Neural cell (in vitro differentiated cells): ENCODE measurements around the gene COL4A4. TPM values are rescaled to one million over a fixed set of nuclear protein-coding genes. Genes with fewer than 3 reads are reported as not detected.

Source experiments
- H2AFZ ChIP-seq: fragments of 200-600, 300-800 bp; sonication (generic), shearing (Covaris generic); 2 replicates; pipeline ENCODE4 v1.6.0; 2014; ENCODE audit warnings: low read depth, mild to moderate bottlenecking, antibody characterized with exemption, low read length, moderate library complexity
- H3F3A ChIP-seq: fragments of 200-600 bp; shearing (Covaris generic); 2 replicates; pipeline ENCODE4 v1.6.1; 2016; ENCODE audit warnings: mild to moderate bottlenecking, moderate library complexity, mixed read lengths, antibody characterized with exemption, low read length; ENCODE audit not compliant: insufficient read depth, poor library complexity, severe bottlenecking
- H3K27ac ChIP-seq: fragments of 200-600, 300-800 bp; sonication (generic), shearing (Covaris generic); 2 replicates; pipeline ENCODE4 v1.5.1; 2014; ENCODE audit warnings: mild to moderate bottlenecking, low read length, moderate library complexity
- H3K27me3 ChIP-seq: fragments of 300-800, 200-600 bp; sonication (generic), shearing (Covaris generic); 2 replicates; pipeline ENCODE4 v1.6.0; 2014; ENCODE audit warnings: mild to moderate bottlenecking, low read depth, low read length, moderate library complexity; ENCODE audit not compliant: insufficient read depth
- H3K36me3 ChIP-seq: fragments of 300-800, 200-600 bp; sonication (generic), shearing (Covaris generic); 2 replicates; pipeline ENCODE4 v1.5.1; 2014; ENCODE audit warnings: mild to moderate bottlenecking, antibody characterized with exemption, low read length, moderate library complexity; ENCODE audit not compliant: insufficient read depth
- H3K4me2 ChIP-seq: fragments of 300-800, 200-600 bp; sonication (generic), shearing (Covaris generic); 2 replicates; pipeline ENCODE4 v1.6.0; 2014; ENCODE audit warnings: mild to moderate bottlenecking, low read length
- H3K4me3 ChIP-seq: fragments of 300-800, 200-600 bp; sonication (generic), shearing (Covaris generic); 2 replicates; pipeline ENCODE4 v1.5.1; 2014; ENCODE audit warnings: mild to moderate bottlenecking, low read length, moderate library complexity
- H3K79me2 ChIP-seq: fragments of 200-600 bp; shearing (Covaris generic); replicated peaks from 2 replicates; pipeline ENCODE4 v1.6.0; 2014; ENCODE audit warnings: mild to moderate bottlenecking, low read length, moderate library complexity; ENCODE audit not compliant: insufficient read depth
- H3K9ac ChIP-seq: fragments of 300-800, 200-600 bp; sonication (generic), shearing (Covaris generic); 2 replicates; pipeline ENCODE4 v1.6.1; 2016; ENCODE audit warnings: mild to moderate bottlenecking, low read length, mixed read lengths
- H3K9me2 ChIP-seq: fragments of 200-600 bp; shearing (Covaris generic); 2 replicates; pipeline ENCODE4 v1.6.1; 2016; ENCODE audit warnings: mild to moderate bottlenecking, low read length, mixed read lengths; ENCODE audit not compliant: insufficient read depth
- H3K9me3 ChIP-seq: fragments of 200-600, 300-800 bp; sonication (generic), shearing (Covaris generic); 2 replicates; pipeline ENCODE4 v1.6.1; 2016; ENCODE audit warnings: mild to moderate bottlenecking, mixed run types, low read length, moderate library complexity, mixed read lengths
- H4K20me1 ChIP-seq: fragments of 200-600 bp; shearing (Covaris generic); 2 replicates; pipeline ENCODE4 v1.6.1; 2016; ENCODE audit warnings: mild to moderate bottlenecking, mixed run types; ENCODE audit not compliant: insufficient read depth
- EP300 ChIP-seq: fragments of 450-650 bp; conservative IDR thresholded peaks from 2 replicates; pipeline ENCODE4 v1.6.1; 2014; ENCODE audit warnings: antibody characterized with exemption, mild to moderate bottlenecking, moderate library complexity; ENCODE audit not compliant: poor library complexity, severe bottlenecking
- EZH2 ChIP-seq: fragments of 200-600, 300-800 bp; shearing (Covaris generic), sonication (generic); IDR thresholded peaks from 2 replicates; pipeline ENCODE4 v1.6.1; 2014; ENCODE audit warnings: antibody characterized with exemption, low read length, borderline replicate concordance, mild to moderate bottlenecking; ENCODE audit not compliant: insufficient read depth, poor library complexity, severe bottlenecking
- MXI1 ChIP-seq: fragments of 450-650 bp; conservative IDR thresholded peaks from 2 replicates; pipeline ENCODE4 v1.6.1; 2014; ENCODE audit warnings: antibody characterized with exemption, mild to moderate bottlenecking; ENCODE audit not compliant: poor library complexity, severe bottlenecking
- POLR2AphosphoS5 ChIP-seq: IDR thresholded peaks from 2 replicates; pipeline ENCODE4 v1.6.1; 2012
- RAD21 ChIP-seq: fragments of 450-650 bp; conservative IDR thresholded peaks from 2 replicates; pipeline ENCODE4 v1.6.1; 2014; ENCODE audit warnings: antibody characterized with exemption, mild to moderate bottlenecking, moderate library complexity
- SMC3 ChIP-seq: fragments of 450-650 bp; conservative IDR thresholded peaks from 2 replicates; pipeline ENCODE4 v1.6.1; 2014; ENCODE audit warnings: antibody characterized with exemption, mild to moderate bottlenecking, moderate library complexity; ENCODE audit not compliant: poor library complexity
- TAF1 ChIP-seq: IDR thresholded peaks from 2 replicates; pipeline ENCODE4 v1.6.1; 2012; ENCODE audit warnings: low read depth
- polyA plus RNA-seq: library from polyadenylated mRNA; depleted of rRNA; stranded (reverse); fragments of >200 nt; gene quantifications from 2 replicates; pipeline ENCODE4 v1.2.3, GENCODE V29; 2014
- TF ChIP-seq, protein P1 (sequence below): IDR thresholded peaks from 2 replicates; pipeline ENCODE4 v1.6.1; 2012; ENCODE audit warnings: borderline replicate concordance
- TF ChIP-seq, protein P2 (sequence below): fragments of 450-650 bp; IDR thresholded peaks from 2 replicates; pipeline ENCODE4 v1.5.1; 2014; ENCODE audit warnings: antibody characterized with exemption, mild to moderate bottlenecking, moderate library complexity; ENCODE audit not compliant: poor library complexity, severe bottlenecking

Gene COL4A4
- polyA plus RNA-seq, 1 donor from 2014 or later = 0.35 TPM

DNA sequence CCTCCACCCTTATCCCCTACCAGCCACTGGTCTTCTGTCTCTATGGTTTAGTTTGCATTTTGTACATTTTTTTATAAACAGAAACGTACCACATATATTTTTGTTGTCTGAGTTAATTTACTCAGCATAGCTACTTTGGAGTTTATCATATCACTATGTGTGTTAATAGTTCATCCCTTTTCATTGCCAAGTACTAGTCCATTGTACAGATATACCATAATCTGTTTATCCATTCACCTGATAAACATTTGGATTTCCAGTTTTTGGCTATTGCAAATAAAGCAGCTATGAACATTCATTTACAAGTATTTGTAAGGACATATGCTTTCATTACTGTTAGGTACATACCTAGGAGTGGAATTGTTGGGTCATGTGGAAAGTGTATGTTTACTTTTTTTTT is 204.6 kb downstream of the COL4A4 start:
- Histone ChIP-seq H3K27me3 (no peaks in the 10 kb centered on the region), H3K27ac (no peak overlapping the region), H3K9me2 (no peaks in the 10 kb centered on the region), H3K9me3 (no peaks in the 10 kb centered on the region), H3F3A (no peaks in the 10 kb centered on the region), H2AFZ (no peak overlapping the region), H4K20me1 (no peaks in the 10 kb centered on the region), H3K9ac (no peak overlapping the region), H3K4me3 (no peak overlapping the region), H3K4me2 (no peak overlapping the region), H3K79me2 (no peaks in the 10 kb centered on the region), H3K36me3 (no peaks in the 10 kb centered on the region)
- TF ChIP-seq, protein P1, sequence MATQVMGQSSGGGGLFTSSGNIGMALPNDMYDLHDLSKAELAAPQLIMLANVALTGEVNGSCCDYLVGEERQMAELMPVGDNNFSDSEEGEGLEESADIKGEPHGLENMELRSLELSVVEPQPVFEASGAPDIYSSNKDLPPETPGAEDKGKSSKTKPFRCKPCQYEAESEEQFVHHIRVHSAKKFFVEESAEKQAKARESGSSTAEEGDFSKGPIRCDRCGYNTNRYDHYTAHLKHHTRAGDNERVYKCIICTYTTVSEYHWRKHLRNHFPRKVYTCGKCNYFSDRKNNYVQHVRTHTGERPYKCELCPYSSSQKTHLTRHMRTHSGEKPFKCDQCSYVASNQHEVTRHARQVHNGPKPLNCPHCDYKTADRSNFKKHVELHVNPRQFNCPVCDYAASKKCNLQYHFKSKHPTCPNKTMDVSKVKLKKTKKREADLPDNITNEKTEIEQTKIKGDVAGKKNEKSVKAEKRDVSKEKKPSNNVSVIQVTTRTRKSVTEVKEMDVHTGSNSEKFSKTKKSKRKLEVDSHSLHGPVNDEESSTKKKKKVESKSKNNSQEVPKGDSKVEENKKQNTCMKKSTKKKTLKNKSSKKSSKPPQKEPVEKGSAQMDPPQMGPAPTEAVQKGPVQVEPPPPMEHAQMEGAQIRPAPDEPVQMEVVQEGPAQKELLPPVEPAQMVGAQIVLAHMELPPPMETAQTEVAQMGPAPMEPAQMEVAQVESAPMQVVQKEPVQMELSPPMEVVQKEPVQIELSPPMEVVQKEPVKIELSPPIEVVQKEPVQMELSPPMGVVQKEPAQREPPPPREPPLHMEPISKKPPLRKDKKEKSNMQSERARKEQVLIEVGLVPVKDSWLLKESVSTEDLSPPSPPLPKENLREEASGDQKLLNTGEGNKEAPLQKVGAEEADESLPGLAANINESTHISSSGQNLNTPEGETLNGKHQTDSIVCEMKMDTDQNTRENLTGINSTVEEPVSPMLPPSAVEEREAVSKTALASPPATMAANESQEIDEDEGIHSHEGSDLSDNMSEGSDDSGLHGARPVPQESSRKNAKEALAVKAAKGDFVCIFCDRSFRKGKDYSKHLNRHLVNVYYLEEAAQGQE = no peak
- no peak for TF ChIP-seq SMC3
- no peak for TF ChIP-seq EP300
- TF ChIP-seq POLR2AphosphoS5 = no peak
- TF ChIP-seq RAD21 = no peak
- TF ChIP-seq, protein P2, sequence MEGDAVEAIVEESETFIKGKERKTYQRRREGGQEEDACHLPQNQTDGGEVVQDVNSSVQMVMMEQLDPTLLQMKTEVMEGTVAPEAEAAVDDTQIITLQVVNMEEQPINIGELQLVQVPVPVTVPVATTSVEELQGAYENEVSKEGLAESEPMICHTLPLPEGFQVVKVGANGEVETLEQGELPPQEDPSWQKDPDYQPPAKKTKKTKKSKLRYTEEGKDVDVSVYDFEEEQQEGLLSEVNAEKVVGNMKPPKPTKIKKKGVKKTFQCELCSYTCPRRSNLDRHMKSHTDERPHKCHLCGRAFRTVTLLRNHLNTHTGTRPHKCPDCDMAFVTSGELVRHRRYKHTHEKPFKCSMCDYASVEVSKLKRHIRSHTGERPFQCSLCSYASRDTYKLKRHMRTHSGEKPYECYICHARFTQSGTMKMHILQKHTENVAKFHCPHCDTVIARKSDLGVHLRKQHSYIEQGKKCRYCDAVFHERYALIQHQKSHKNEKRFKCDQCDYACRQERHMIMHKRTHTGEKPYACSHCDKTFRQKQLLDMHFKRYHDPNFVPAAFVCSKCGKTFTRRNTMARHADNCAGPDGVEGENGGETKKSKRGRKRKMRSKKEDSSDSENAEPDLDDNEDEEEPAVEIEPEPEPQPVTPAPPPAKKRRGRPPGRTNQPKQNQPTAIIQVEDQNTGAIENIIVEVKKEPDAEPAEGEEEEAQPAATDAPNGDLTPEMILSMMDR = no peak
- no peak for TF ChIP-seq TAF1
- no peak for TF ChIP-seq MXI1
- TF ChIP-seq EZH2 = no peak

- H3K4me3 ChIP-seq = no peak overlapping the region
- H3F3A ChIP-seq = no peaks in the 10 kb centered on the region
- no peaks in the 10 kb centered on the region for H3K36me3 ChIP-seq
- H3K9ac ChIP-seq = no peak overlapping the region
- no peaks in the 10 kb centered on the region for H3K9me3 ChIP-seq
- H2AFZ ChIP-seq = no peak overlapping the region
- no peaks in the 10 kb centered on the region for H3K79me2 ChIP-seq
- H3K4me2 ChIP-seq = no peak overlapping the region
- TF ChIP-seq POLR2AphosphoS5 = no peak
- TF ChIP-seq TAF1 = no peak
- TF ChIP-seq, protein P2 = no peak
- TF ChIP-seq, protein P1 = no peak
- TF ChIP-seq MXI1 = no peak
- TF ChIP-seq SMC3 = no peak
- no peak for TF ChIP-seq RAD21
- TF ChIP-seq EP300 = no peak
- no peak for TF ChIP-seq EZH2
- no peak overlapping the region for H3K27ac ChIP-seq
- H4K20me1 ChIP-seq = no peaks in the 10 kb centered on the region
- no peaks in the 10 kb centered on the region for H3K9me2 ChIP-seq
- no peaks in the 10 kb centered on the region for H3K27me3 ChIP-seq
Measured at GRCh38 chr2:226956659-226957058, 207.3 kb downstream of the COL4A4 start.
